Thyroid gland (tissue), 4 donors: ENCODE data around the gene SYS1. TPM values are rescaled to one million over a fixed set of nuclear protein-coding genes. Genes with fewer than 3 reads are reported as not detected.

ENCODE experiments used
- DNase-seq, 2 donors: peaks; one replicate each; pipeline ENCODE4 v3.0.0-alpha.2; 2019
- H3K27ac ChIP-seq, 3 donors: fragments of 200-600 bp; sonication (generic); 1 replicate in 2 of 3; 2 replicates in 1 of 3; pipeline ENCODE4 v1.5.1; 2016 to 2019; ENCODE audit warnings: mild to moderate bottlenecking in 1 of 3, moderate library complexity in 1 of 3
- H3K27me3 ChIP-seq: fragments of 200-600 bp; sonication (generic); one replicate; pipeline ENCODE4 v1.5.1; 2019
- H3K36me3 ChIP-seq, 2 donors: fragments of 200-600 bp; sonication (generic); one replicate each; pipeline ENCODE4 v1.5.1; 2016 to 2019
- H3K4me1 ChIP-seq, 2 donors: fragments of 200-600 bp; sonication (generic); one replicate each; pipeline ENCODE4 v1.5.1; 2017 to 2019
- H3K4me3 ChIP-seq, 3 donors: fragments of 200-600 bp; sonication (generic); replicated peaks in 1 of 3; 1 replicate in 2 of 3; 2 replicates in 1 of 3; pipeline ENCODE4 v1.5.1; 2016; ENCODE audit warnings: mild to moderate bottlenecking in 1 of 3
- H3K9me3 ChIP-seq: fragments of 200-600 bp; sonication (generic); one replicate; pipeline ENCODE4 v1.5.1; 2017
- CTCF ChIP-seq, 6 experiments: fragments of 200-600 bp in 3 of 6; fragments of 450-650 bp in 3 of 6; sonication (generic) in 3 of 6; IDR thresholded peaks; one replicate each; pipeline ENCODE4 v1.5.1; 2016 to 2019; ENCODE audit warnings: antibody characterized with exemption in 6 of 6, mild to moderate bottlenecking in 2 of 6, inconsistent platforms in 1 of 6, moderate library complexity in 1 of 6
- POLR2A ChIP-seq, 2 donors: fragments of 450-650 bp; IDR thresholded peaks; one replicate each; pipeline ENCODE4 v1.6.1; 2017; ENCODE audit warnings: antibody characterized with exemption in 2 of 2, mild to moderate bottlenecking in 2 of 2, moderate library complexity in 1 of 2
- WGBS, 2 donors: methylation state at CpG; one replicate each; pipeline ENCODE4 v1.1.5; 2017; 5-methylcytosine and 5-hydroxymethylcytosine counted together
- intact Hi-C: fragments of 100-400 bp; cut with DNase I; formaldehyde crosslinking; loops from one replicate; pipeline ENCODE4 v1.15.1; 2023
- total RNA-seq, 4 donors: library from RNA; depleted of rRNA; stranded (reverse); fragments of >200 nt; gene quantifications; one replicate each; pipeline ENCODE4 v1.2.3, GENCODE V29; 2016

Gene SYS1
- total RNA-seq, 4 donors from 2014 or later = 52.7 to 86.1 (median 76.6) TPM

- no peaks in the 10 kb centered on the region for H3K27me3 ChIP-seq
- intact Hi-C loops = no loop called here
- no peak overlapping the region for H3K4me3 ChIP-seq
- peaks cover 10 to 12% of the 10 kb centered on the region in 2 donors for H3K36me3 ChIP-seq
- H3K4me1 ChIP-seq = peaks cover 53 to 59% of the 10 kb centered on the region in 2 donors
- H3K9me3 ChIP-seq = no peaks in the 10 kb centered on the region
- DNase-seq = peak; percentile 71 to 72
- peak overlapping the region; percentile 79 to 97 (median 93) for H3K27ac ChIP-seq
- TF ChIP-seq POLR2A (IDR thresholded peaks at IDR 0.05) (peak in 1 of 2 donors; percentile 38), CTCF (IDR thresholded peaks at IDR 0.05) (no peak)
- WGBS, 2 donors = 71 to 82% methylated on average over 11 of the region's 11 CpGs
These were observed 26.2 kb upstream of the SYS1 start for GRCh38 chr20:45336530-45337366.

DNA sequence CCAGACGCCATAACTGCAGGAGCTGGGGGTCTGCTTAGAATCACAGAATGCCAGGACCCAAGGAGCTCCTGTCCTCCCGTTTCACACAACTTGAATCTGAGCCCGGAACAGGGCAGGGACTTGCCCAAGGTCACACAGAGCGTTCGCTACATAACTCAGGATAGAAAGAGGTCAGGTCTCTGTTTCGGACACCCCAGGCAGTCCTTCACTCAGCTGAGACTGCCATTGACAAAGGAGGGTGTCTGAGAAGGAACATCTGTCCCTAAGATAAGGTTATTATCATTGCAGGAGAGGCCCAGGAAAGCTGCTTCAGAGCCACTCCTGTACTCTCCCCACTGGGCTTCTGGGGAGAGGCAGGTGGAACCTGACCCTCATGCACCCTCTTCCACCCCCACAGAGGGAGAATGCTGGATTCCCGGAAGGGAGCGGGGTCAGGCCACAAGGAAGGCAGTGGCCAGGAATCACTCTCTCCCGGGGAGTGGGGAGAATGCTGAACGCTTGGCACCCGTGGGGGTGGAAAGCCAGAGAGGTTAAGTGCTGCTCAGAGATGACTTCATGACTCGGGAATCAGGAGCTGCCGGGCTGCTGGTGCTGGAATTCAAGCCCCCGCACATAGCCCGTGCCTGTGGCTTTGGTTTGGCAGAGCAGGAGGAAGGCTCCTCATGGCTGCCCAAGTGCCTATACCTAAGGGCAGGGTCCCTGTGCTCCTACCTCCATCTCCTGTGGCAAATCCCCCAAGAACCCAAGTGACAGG, 25.4 kb upstream of the SYS1 start:
- peak; percentile 87 to 90 for DNase-seq
- 41 to 60% methylated on average over 12 to 15 of the region's 15 CpGs for WGBS, 2 donors
- H3K27ac ChIP-seq = peak overlapping the region; percentile 79 to 97 (median 93)
- no peaks in the 10 kb centered on the region for H3K27me3 ChIP-seq
- no peaks in the 10 kb centered on the region for H3K9me3 ChIP-seq
- peaks cover 57 to 66% of the 10 kb centered on the region in 2 donors for H3K4me1 ChIP-seq
- no peak overlapping the region for H3K4me3 ChIP-seq
- TF ChIP-seq POLR2A (IDR thresholded peaks at IDR 0.05) = peak in 1 of 2 donors; percentile 50
- TF ChIP-seq CTCF (IDR thresholded peaks at IDR 0.05) = no peak
- peaks cover 8% of the 10 kb centered on the region in 2 donors for H3K36me3 ChIP-seq
- intact Hi-C loops = no loop called here

- H3K4me3 ChIP-seq = no peak overlapping the region
- no peak for DNase-seq
- intact Hi-C loops = no loop called here
- peaks cover 3 to 4% of the 10 kb centered on the region in 2 donors for H3K36me3 ChIP-seq
- WGBS, 2 donors = 89 to 90% methylated on average over 11 of the region's 11 CpGs
- H3K27me3 ChIP-seq = no peaks in the 10 kb centered on the region
- no peak for TF ChIP-seq CTCF (IDR thresholded peaks at IDR 0.05)
- TF ChIP-seq POLR2A (IDR thresholded peaks at IDR 0.05) = no peak
- peaks cover 66 to 74% of the 10 kb centered on the region in 2 donors for H3K4me1 ChIP-seq
- peak overlapping the region; percentile 79 to 97 (median 93) for H3K27ac ChIP-seq
- H3K9me3 ChIP-seq = no peaks in the 10 kb centered on the region
These were observed 24.6 kb upstream of the SYS1 start for GRCh38 chr20:45338121-45339030.

- TF ChIP-seq POLR2A (IDR thresholded peaks at IDR 0.05) (no peak), CTCF (IDR thresholded peaks at IDR 0.05) (no peak)
- Histone ChIP-seq H3K9me3 (no peaks in the 10 kb centered on the region), H3K27ac (peak overlapping the region; percentile 79 to 97 (median 93)), H3K4me3 (no peak overlapping the region), H3K27me3 (no peaks in the 10 kb centered on the region), H3K36me3 (peaks cover 3 to 4% of the 10 kb centered on the region in 2 donors), H3K4me1 (peaks cover 73 to 81% of the 10 kb centered on the region in 2 donors)
- WGBS, 2 donors = 85 to 97% methylated on average over 3 to 6 of the region's 6 CpGs
- no peak for DNase-seq
- intact Hi-C loops = no loop called here
These were observed 23.9 kb upstream of the SYS1 start for GRCh38 chr20:45339084-45339483.
